IMR-90 (cell line): Measurements from ENCODE around the gene CECR2.

ENCODE experiments used
- POLR2A ChIP-seq: IDR thresholded peaks from 2 replicates; pipeline ENCODE4 v1.6.1; 2012; ENCODE audit warnings: mild to moderate bottlenecking, low read depth, low read length
- TF ChIP-seq, protein P1 (sequence below): conservative IDR thresholded peaks from 2 replicates; pipeline ENCODE4 v1.5.1; 2012; ENCODE audit warnings: mild to moderate bottlenecking, low read depth, low read length, improper control_type of control experiment

DNA sequence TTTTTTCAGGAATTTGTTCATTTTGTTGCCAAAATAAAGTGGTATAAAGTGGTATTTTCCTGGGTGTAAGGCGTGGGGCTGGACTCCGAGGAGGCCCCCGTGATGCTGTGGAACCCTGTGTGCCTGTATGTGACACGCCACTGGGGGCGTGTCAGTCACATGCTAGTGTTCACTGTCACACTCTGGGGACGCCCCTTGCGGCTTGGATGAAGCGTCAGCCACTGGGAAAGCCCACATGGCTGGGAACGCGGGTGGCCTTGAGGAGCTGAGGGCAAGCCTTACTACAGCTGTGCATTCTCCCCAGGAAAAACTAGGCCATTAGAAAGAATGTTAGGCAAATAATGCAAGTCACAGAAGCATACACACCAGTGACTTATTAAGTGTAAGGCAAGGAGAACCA is 117.1 kb downstream of the CECR2 start:
- no peak for TF ChIP-seq POLR2A
- TF ChIP-seq, protein P1, sequence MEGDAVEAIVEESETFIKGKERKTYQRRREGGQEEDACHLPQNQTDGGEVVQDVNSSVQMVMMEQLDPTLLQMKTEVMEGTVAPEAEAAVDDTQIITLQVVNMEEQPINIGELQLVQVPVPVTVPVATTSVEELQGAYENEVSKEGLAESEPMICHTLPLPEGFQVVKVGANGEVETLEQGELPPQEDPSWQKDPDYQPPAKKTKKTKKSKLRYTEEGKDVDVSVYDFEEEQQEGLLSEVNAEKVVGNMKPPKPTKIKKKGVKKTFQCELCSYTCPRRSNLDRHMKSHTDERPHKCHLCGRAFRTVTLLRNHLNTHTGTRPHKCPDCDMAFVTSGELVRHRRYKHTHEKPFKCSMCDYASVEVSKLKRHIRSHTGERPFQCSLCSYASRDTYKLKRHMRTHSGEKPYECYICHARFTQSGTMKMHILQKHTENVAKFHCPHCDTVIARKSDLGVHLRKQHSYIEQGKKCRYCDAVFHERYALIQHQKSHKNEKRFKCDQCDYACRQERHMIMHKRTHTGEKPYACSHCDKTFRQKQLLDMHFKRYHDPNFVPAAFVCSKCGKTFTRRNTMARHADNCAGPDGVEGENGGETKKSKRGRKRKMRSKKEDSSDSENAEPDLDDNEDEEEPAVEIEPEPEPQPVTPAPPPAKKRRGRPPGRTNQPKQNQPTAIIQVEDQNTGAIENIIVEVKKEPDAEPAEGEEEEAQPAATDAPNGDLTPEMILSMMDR = no peak
